Fibroblast of lung (primary cell): ENCODE results near the gene FRK. TPM values are rescaled to one million over a fixed set of nuclear protein-coding genes. Genes with fewer than 3 reads are reported as not detected.

Source experiments
- DNase-seq, 2 donors: peaks; one replicate each; pipeline versions ENCODE4 v3.0.0 to v3.0.0-alpha.2; 2010; ENCODE audit warnings: low read depth in 2 of 2
- H2AFZ ChIP-seq: 2 replicates; pipeline ENCODE4 v1.5.1; 2012; ENCODE audit warnings: low read length, control low read depth, inconsistent platforms
- H3K27ac ChIP-seq: 2 replicates; pipeline ENCODE4 v1.5.1; 2011; ENCODE audit warnings: low read length, control low read depth; ENCODE audit not compliant: insufficient read depth
- H3K27me3 ChIP-seq: 2 replicates; pipeline ENCODE4 v1.5.1; 2011; ENCODE audit warnings: mild to moderate bottlenecking, low read length; ENCODE audit not compliant: control insufficient read depth, insufficient read depth
- H3K36me3 ChIP-seq: 2 replicates; pipeline ENCODE4 v1.5.1; 2011; ENCODE audit warnings: low read length; ENCODE audit not compliant: control insufficient read depth, insufficient read depth
- H3K4me1 ChIP-seq: 2 replicates; pipeline ENCODE4 v1.5.1; 2011; ENCODE audit warnings: low read length; ENCODE audit not compliant: control insufficient read depth, insufficient read depth; ENCODE audit errors: extremely low read depth
- H3K4me2 ChIP-seq: 2 replicates; pipeline ENCODE4 v1.5.1; 2011; ENCODE audit warnings: low read length, control low read depth; ENCODE audit not compliant: insufficient read depth; ENCODE audit errors: extremely low read depth
- H3K4me3 ChIP-seq, 4 experiments: fragments of 200-600 bp in 1 of 4; sonication (generic) in 1 of 4; replicated peaks in 1 of 4; 2 replicates each; pipeline ENCODE4 v1.5.1; 2011 to 2016; ENCODE audit warnings: low read length in 4 of 4, low read depth in 3 of 4, mild to moderate bottlenecking in 3 of 4, control low read depth in 2 of 4, inconsistent platforms in 1 of 4, mixed read lengths in 1 of 4; ENCODE audit not compliant: insufficient read depth in 1 of 4; ENCODE audit errors: control extremely low read depth in 1 of 4
- H3K79me2 ChIP-seq: 2 replicates; pipeline ENCODE4 v1.5.1; 2012; ENCODE audit warnings: mild to moderate bottlenecking, low read length, inconsistent platforms; ENCODE audit not compliant: control insufficient read depth, insufficient read depth
- H3K9ac ChIP-seq: 2 replicates; pipeline ENCODE4 v1.5.1; 2011; ENCODE audit warnings: mild to moderate bottlenecking, low read length, control low read depth; ENCODE audit not compliant: insufficient read depth
- H3K9me3 ChIP-seq: 2 replicates; pipeline ENCODE4 v1.5.1; 2012; ENCODE audit warnings: low read depth, low read length; ENCODE audit not compliant: control insufficient read depth, insufficient read depth
- H4K20me1 ChIP-seq: 2 replicates; pipeline ENCODE4 v1.5.1; 2011; ENCODE audit warnings: low read length; ENCODE audit not compliant: control insufficient read depth, insufficient read depth; ENCODE audit errors: extremely low read depth
- EZH2 ChIP-seq: IDR thresholded peaks from 2 replicates; pipeline ENCODE4 v1.5.1; 2012; ENCODE audit warnings: low read length, control low read depth, mild to moderate bottlenecking; ENCODE audit errors: missing control alignments
- polyA plus RNA-seq, 2 donors: library from polyadenylated mRNA; depleted of rRNA in 1 of 2; stranded (reverse) in 1 of 2; unstranded in 1 of 2; fragments of >200 nt; gene quantifications; 2 replicates each; pipeline ENCODE4 v1.2.1, GENCODE V29; 2011 to 2012; ENCODE audit warnings: missing spikeins in 1 of 2
- total RNA-seq: library from RNA; depleted of rRNA; stranded (reverse); fragments of >200 nt; gene quantifications from 2 replicates; pipeline ENCODE4 v1.2.1, GENCODE V29; 2014
- TF ChIP-seq, protein P1 (sequence below), 2 donors: IDR thresholded peaks in 1 of 2; conservative IDR thresholded peaks in 1 of 2; 1 replicate in 1 of 2; 2 replicates in 1 of 2; pipeline ENCODE4 v1.5.1; 2011 to 2012; ENCODE audit warnings: low read length in 2 of 2, control low read depth in 1 of 2, inconsistent platforms in 1 of 2, low read depth in 1 of 2, mild to moderate bottlenecking in 1 of 2

The FRK gene
- total and polyA plus RNA-seq, 2 donors (not counting 1 experiment from before 2014, with no cell fraction given): 0.18 to 0.33 TPM

DNA sequence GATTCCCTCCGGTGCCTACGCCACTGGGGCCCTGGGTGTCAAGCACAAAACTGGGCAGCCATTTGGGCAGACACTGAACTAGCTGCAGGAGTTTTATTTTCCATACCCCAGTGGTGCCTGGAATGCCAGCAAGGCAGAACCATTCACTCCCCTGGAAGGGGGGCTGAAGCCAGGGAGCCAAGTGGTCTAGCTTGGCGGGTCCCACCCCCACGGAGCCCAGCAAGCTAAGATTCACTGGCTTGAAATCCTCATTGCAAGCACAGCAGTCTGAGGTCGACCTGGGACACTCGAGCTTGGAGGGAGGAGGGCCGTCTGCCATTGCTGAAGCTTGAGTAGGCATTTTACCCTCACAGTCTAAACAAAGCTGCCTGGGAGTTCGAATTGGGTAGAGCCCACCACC lies 125.3 kb downstream of the FRK start:
- no peak overlapping the region for H3K9ac ChIP-seq
- no peaks in the 10 kb centered on the region for H3K9me3 ChIP-seq
- H3K79me2 ChIP-seq: no peaks in the 10 kb centered on the region
- no peaks in the 10 kb centered on the region for H3K4me1 ChIP-seq
- no peak for TF ChIP-seq EZH2
- TF ChIP-seq, protein P1, sequence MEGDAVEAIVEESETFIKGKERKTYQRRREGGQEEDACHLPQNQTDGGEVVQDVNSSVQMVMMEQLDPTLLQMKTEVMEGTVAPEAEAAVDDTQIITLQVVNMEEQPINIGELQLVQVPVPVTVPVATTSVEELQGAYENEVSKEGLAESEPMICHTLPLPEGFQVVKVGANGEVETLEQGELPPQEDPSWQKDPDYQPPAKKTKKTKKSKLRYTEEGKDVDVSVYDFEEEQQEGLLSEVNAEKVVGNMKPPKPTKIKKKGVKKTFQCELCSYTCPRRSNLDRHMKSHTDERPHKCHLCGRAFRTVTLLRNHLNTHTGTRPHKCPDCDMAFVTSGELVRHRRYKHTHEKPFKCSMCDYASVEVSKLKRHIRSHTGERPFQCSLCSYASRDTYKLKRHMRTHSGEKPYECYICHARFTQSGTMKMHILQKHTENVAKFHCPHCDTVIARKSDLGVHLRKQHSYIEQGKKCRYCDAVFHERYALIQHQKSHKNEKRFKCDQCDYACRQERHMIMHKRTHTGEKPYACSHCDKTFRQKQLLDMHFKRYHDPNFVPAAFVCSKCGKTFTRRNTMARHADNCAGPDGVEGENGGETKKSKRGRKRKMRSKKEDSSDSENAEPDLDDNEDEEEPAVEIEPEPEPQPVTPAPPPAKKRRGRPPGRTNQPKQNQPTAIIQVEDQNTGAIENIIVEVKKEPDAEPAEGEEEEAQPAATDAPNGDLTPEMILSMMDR (conservative IDR thresholded peaks at IDR 0.05 in 1 of 2, IDR thresholded peaks at IDR 0.05 in 1 of 2; ENCODE audit: low read depth in 1 of 2, low read length in 2 of 2): no peak
- H3K27me3 ChIP-seq: no peaks in the 10 kb centered on the region
- no peaks in the 10 kb centered on the region for H3K36me3 ChIP-seq
- H3K27ac ChIP-seq: no peak overlapping the region
- no peaks in the 10 kb centered on the region for H4K20me1 ChIP-seq
- no peak overlapping the region for H3K4me3 ChIP-seq
- H2AFZ ChIP-seq: no peak overlapping the region
- no peak for DNase-seq
- H3K4me2 ChIP-seq: no peak overlapping the region

DNA sequence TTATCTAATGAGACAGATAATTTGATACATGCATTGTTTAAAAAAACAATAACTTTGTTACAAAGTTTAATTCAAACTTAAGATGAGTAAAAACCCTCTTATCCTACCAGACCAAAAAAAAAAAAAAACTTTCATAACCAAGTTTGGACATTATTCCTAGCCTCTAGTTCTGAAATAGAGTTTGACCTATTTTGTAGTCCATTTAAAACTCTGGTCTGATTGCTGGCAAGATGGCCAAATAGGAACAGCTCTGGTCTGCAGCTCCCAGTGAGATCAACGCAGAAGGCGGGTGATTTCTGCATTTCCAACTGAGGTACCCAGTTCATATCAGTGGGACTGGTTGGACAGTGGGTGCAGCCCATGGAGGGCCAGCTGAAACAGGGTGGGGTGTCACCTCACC lies 125.9 kb downstream of the FRK start:
- no peak for DNase-seq
- Histone ChIP-seq H2AFZ (no peak overlapping the region), H3K9ac (no peak overlapping the region), H3K79me2 (no peaks in the 10 kb centered on the region), H3K36me3 (no peaks in the 10 kb centered on the region), H3K27ac (no peak overlapping the region), H3K4me1 (no peaks in the 10 kb centered on the region), H3K27me3 (no peaks in the 10 kb centered on the region), H3K4me3 (no peak overlapping the region), H3K4me2 (no peak overlapping the region), H3K9me3 (no peaks in the 10 kb centered on the region), H4K20me1 (no peaks in the 10 kb centered on the region)
- TF ChIP-seq EZH2: no peak
- TF ChIP-seq, protein P1 (conservative IDR thresholded peaks at IDR 0.05 in 1 of 2, IDR thresholded peaks at IDR 0.05 in 1 of 2; ENCODE audit: low read depth in 1 of 2, low read length in 2 of 2): no peak

DNA sequence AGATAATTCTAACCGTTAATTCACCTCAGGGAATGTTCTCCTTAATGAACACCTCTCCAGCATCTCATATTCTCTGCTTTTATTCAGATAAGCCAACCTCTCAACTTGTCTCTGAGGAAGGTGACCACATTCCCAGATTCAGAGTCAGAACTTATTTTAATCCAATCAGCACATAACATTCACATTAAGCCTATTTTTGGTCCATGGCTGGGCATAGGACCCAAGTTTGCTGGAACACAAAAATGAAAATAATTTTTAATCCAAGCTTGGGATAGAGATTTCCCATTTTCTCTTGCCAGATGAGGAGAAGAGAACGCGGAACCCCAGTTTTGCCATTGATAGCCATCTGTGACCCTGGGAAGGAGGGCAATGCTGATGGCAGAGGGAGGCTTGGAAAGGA lies 126.5 kb downstream of the FRK start:
- no peak for DNase-seq
- Histone ChIP-seq H3K27me3 (no peaks in the 10 kb centered on the region), H3K36me3 (no peaks in the 10 kb centered on the region), H2AFZ (no peak overlapping the region), H4K20me1 (no peaks in the 10 kb centered on the region), H3K9ac (no peak overlapping the region), H3K4me3 (no peak overlapping the region), H3K9me3 (no peaks in the 10 kb centered on the region), H3K4me2 (no peak overlapping the region), H3K4me1 (no peaks in the 10 kb centered on the region), H3K27ac (no peak overlapping the region), H3K79me2 (no peaks in the 10 kb centered on the region)
- TF ChIP-seq, protein P1 (conservative IDR thresholded peaks at IDR 0.05 in 1 of 2, IDR thresholded peaks at IDR 0.05 in 1 of 2; ENCODE audit: low read depth in 1 of 2, low read length in 2 of 2): no peak
- TF ChIP-seq EZH2: no peak
